Naive thymus-derived CD4-positive, alpha-beta T cell (primary cell): ENCODE measurements around the gene UBA5. TPM values are rescaled to one million over a fixed set of nuclear protein-coding genes. Genes with fewer than 3 reads are reported as not detected.

Experiments used
- ATAC-seq: fragments of 150-1000 bp; cut with Tn5 transposase; 2 replicates; pipeline ENCODE4 v1.10.0; 2021; ENCODE audit warnings: mild to moderate bottlenecking, moderate library complexity
- CTCF ChIA-PET: fragments of 350-600 bp; sonication (Branson Sonifier 250); formaldehyde crosslinking; loops from one replicate; lab custom pipeline; 2021; ENCODE audit warnings: antibody characterized with exemption; lab: Charles Lee
- POLR2A ChIA-PET: fragments of 350-600 bp; sonication (Branson Sonifier 250); formaldehyde crosslinking; loops from one replicate; lab custom pipeline; 2021; ENCODE audit warnings: antibody characterized with exemption, inconsistent platforms; lab: Charles Lee
- DNase-seq, 9 donors: peaks; one replicate each; pipeline versions ENCODE4 v3.0.0 to v3.0.0-alpha.2; 2020 to 2022; ENCODE audit warnings: mixed read lengths in 1 of 9
- H3K27ac ChIP-seq: one replicate; pipeline ENCODE4 v1.7.0; 2013; ENCODE audit warnings: mild to moderate bottlenecking, low read depth, low read length, moderate library complexity
- H3K27me3 ChIP-seq, 2 donors: one replicate each; pipeline ENCODE4 v1.7.0; 2013; ENCODE audit warnings: low read length in 2 of 2, mild to moderate bottlenecking in 2 of 2, moderate library complexity in 2 of 2; ENCODE audit not compliant: control insufficient read depth in 2 of 2, insufficient read depth in 2 of 2
- H3K36me3 ChIP-seq, 3 experiments: 1 replicate in 2 of 3; 2 replicates in 1 of 3; pipeline ENCODE4 v1.7.0; 2013; ENCODE audit warnings: low read length in 3 of 3, mild to moderate bottlenecking in 3 of 3, moderate library complexity in 1 of 3; ENCODE audit not compliant: insufficient read depth in 3 of 3, control insufficient read depth in 2 of 3
- H3K4me1 ChIP-seq, 2 donors: one replicate each; pipeline ENCODE4 v1.7.0; 2013; ENCODE audit warnings: low read length in 2 of 2, mild to moderate bottlenecking in 2 of 2, moderate library complexity in 1 of 2; ENCODE audit not compliant: control insufficient read depth in 2 of 2, insufficient read depth in 2 of 2
- H3K4me3 ChIP-seq: 2 replicates; pipeline ENCODE4 v1.7.0; 2013; ENCODE audit warnings: mild to moderate bottlenecking, low read length
- H3K9me3 ChIP-seq, 3 experiments: 1 replicate in 2 of 3; 2 replicates in 1 of 3; pipeline ENCODE4 v1.7.0; 2013; ENCODE audit warnings: low read length in 3 of 3; ENCODE audit not compliant: control insufficient read depth in 2 of 3
- H3K27ac Mint-ChIP-seq, 9 donors: one replicate each; pipeline ENCODE4 v1.8.0; 2020 to 2022; ENCODE audit warnings: mixed read lengths in 9 of 9, mild to moderate bottlenecking in 8 of 9, moderate library complexity in 5 of 9, inconsistent platforms in 2 of 9
- H3K27me3 Mint-ChIP-seq, 5 donors: one replicate each; pipeline ENCODE4 v1.8.0; 2021 to 2022; ENCODE audit warnings: mixed read lengths in 5 of 5, mild to moderate bottlenecking in 1 of 5
- H3K36me3 Mint-ChIP-seq, 5 donors: one replicate each; pipeline ENCODE4 v1.8.0; 2020 to 2022; ENCODE audit warnings: mixed read lengths in 5 of 5, mild to moderate bottlenecking in 3 of 5, inconsistent platforms in 1 of 5
- H3K4me1 Mint-ChIP-seq, 7 donors: one replicate each; pipeline ENCODE4 v1.8.0; 2020 to 2022; ENCODE audit warnings: mixed read lengths in 7 of 7, mild to moderate bottlenecking in 3 of 7, inconsistent platforms in 1 of 7
- H3K4me3 Mint-ChIP-seq, 10 donors: one replicate each; pipeline ENCODE4 v1.8.0; 2020 to 2022; ENCODE audit warnings: mild to moderate bottlenecking in 10 of 10, mixed read lengths in 10 of 10, moderate library complexity in 6 of 10, inconsistent platforms in 2 of 10
- H3K9me3 Mint-ChIP-seq, 11 donors: one replicate each; pipeline ENCODE4 v1.8.0; 2020 to 2022; ENCODE audit warnings: mixed read lengths in 11 of 11, mild to moderate bottlenecking in 4 of 11, inconsistent platforms in 1 of 11, moderate library complexity in 1 of 11
- intact Hi-C, 2 donors: fragments of 100-400 bp; cut with micrococcal nuclease; formaldehyde crosslinking; loops; one replicate each; pipeline ENCODE4 v1.15.1; 2023
- polyA plus RNA-seq, 2 donors: library from polyadenylated mRNA; unstranded; fragments of 300-500 nt; fragmentation: Illumina TruSeq; gene quantifications; one replicate each; pipeline ENCODE4 v1.2.3, GENCODE V29; 2021
- total RNA-seq, 6 experiments: library from RNA in 5 of 6; stranded (reverse) in 5 of 6; gene quantifications; 1 replicate in 5 of 6; 2 replicates in 1 of 6; pipeline ENCODE4 v1.2.3 and lab custom pipeline; 2021 to 2026

Gene UBA5
- total and polyA plus RNA-seq, 7 experiments from 2014 or later, result 26.8 to 43.1 (median 36.6) TPM

- peaks cover 3 to 18% (median 4%) of the 10 kb centered on the region in 5 donors for H3K36me3 Mint-ChIP-seq
- Histone ChIP-seq H3K9me3 (no peaks in the 10 kb centered on the region), H3K4me3 (no peak overlapping the region), H3K36me3 (peaks cover 7 to 14% (median 11%) of the 10 kb centered on the region in 3 experiments), H3K4me1 (no peaks in the 10 kb centered on the region), H3K27ac (no peak overlapping the region), H3K27me3 (no peaks in the 10 kb centered on the region)
- no peak overlapping the region for H3K4me3 Mint-ChIP-seq
- POLR2A ChIA-PET, result interaction anchor here (0.6 kb wide), 1 partner anchor 13 kb away, joined by 3 read pairs; no protein-coding TSS in a partner anchor
- intact Hi-C loops, result loop anchor here in 1 of 2 donors (5.0 kb wide), 1 partner anchor 386 kb away; no protein-coding TSS in a partner anchor
- H3K27ac Mint-ChIP-seq, result peak overlapping the region in 3 of 9 donors; percentile 28 to 84 (median 82)
- CTCF ChIA-PET, result interaction anchor here (0.6 to 2.2 kb wide), 6 partner anchors 13 to 292 kb away, joined by 3 to 11 read pairs (median 5); no protein-coding TSS in a partner anchor
- peaks cover 0 to 15% (median 3%) of the 10 kb centered on the region in 7 donors for H3K4me1 Mint-ChIP-seq
- H3K27me3 Mint-ChIP-seq, result no peaks in the 10 kb centered on the region
- DNase-seq (no peak), ATAC-seq (no peak)
- no peaks in the 10 kb centered on the region for H3K9me3 Mint-ChIP-seq
Measured at GRCh38 chr3:132643366-132643765, 16.8 kb upstream of the UBA5 start.

GRCh38 chr3:132645058-132645457, 15.1 kb upstream of the UBA5 start:
- Mint-ChIP-seq H3K9me3 (no peaks in the 10 kb centered on the region), H3K4me3 (no peak overlapping the region), H3K36me3 (peaks cover 0 to 8% (median 4%) of the 10 kb centered on the region in 5 donors), H3K27ac (peak overlapping the region in 3 of 9 donors; percentile 15 to 48 (median 34)), H3K27me3 (no peaks in the 10 kb centered on the region), H3K4me1 (peaks cover 0 to 15% (median 3%) of the 10 kb centered on the region in 7 donors)
- POLR2A ChIA-PET, result no interaction called here
- no peaks in the 10 kb centered on the region for H3K4me1 ChIP-seq
- H3K4me3 ChIP-seq, result no peak overlapping the region
- H3K27me3 ChIP-seq, result no peaks in the 10 kb centered on the region
- no peaks in the 10 kb centered on the region for H3K9me3 ChIP-seq
- ATAC-seq (no peak), DNase-seq (no peak)
- intact Hi-C loops, result no loop called here
- CTCF ChIA-PET, result no interaction called here
- H3K36me3 ChIP-seq, result peaks cover 0 to 6% (median 5%) of the 10 kb centered on the region in 3 experiments
- no peak overlapping the region for H3K27ac ChIP-seq

GRCh38 chr3:132650153-132650552, 10.0 kb upstream of the UBA5 start:
- ATAC-seq (no peak), DNase-seq (no peak)
- no peaks in the 10 kb centered on the region for H3K9me3 Mint-ChIP-seq
- no peaks in the 10 kb centered on the region for H3K36me3 ChIP-seq
- no peak overlapping the region for H3K27ac Mint-ChIP-seq
- H3K4me3 ChIP-seq, result no peak overlapping the region
- intact Hi-C loops, result no loop called here
- no peaks in the 10 kb centered on the region for H3K27me3 Mint-ChIP-seq
- H3K27ac ChIP-seq, result no peak overlapping the region
- no peak overlapping the region for H3K4me3 Mint-ChIP-seq
- ChIA-PET CTCF (interaction anchor here (0.9 kb wide), 1 partner anchor 16 kb away, joined by 3 read pairs; no protein-coding TSS in a partner anchor), POLR2A (no interaction called here)
- H3K9me3 ChIP-seq, result no peaks in the 10 kb centered on the region
- H3K4me1 ChIP-seq, result peaks cover 0 to 4% of the 10 kb centered on the region in 2 donors
- H3K36me3 Mint-ChIP-seq, result no peaks in the 10 kb centered on the region
- no peaks in the 10 kb centered on the region for H3K27me3 ChIP-seq
- peaks cover 2 to 19% (median 6%) of the 10 kb centered on the region in 7 donors for H3K4me1 Mint-ChIP-seq

- POLR2A ChIA-PET, result no interaction called here
- no peaks in the 10 kb centered on the region for H3K27me3 ChIP-seq
- H3K36me3 Mint-ChIP-seq, result no peaks in the 10 kb centered on the region
- no peaks in the 10 kb centered on the region for H3K9me3 ChIP-seq
- intact Hi-C loops, result no loop called here
- H3K4me1 Mint-ChIP-seq, result peaks cover 11 to 29% (median 18%) of the 10 kb centered on the region in 7 donors
- H3K4me3 ChIP-seq, result no peak overlapping the region
- H3K4me3 Mint-ChIP-seq, result no peak overlapping the region
- no peaks in the 10 kb centered on the region for H3K9me3 Mint-ChIP-seq
- H3K36me3 ChIP-seq, result no peaks in the 10 kb centered on the region
- H3K27ac Mint-ChIP-seq, result no peak overlapping the region
- CTCF ChIA-PET, result interaction anchor here (1.2 kb wide), 1 partner anchor 11 kb away, joined by 4 read pairs; no protein-coding TSS in a partner anchor
- ATAC-seq, result no peak
- no peak for DNase-seq
- no peak overlapping the region for H3K27ac ChIP-seq
- peaks cover 0 to 4% of the 10 kb centered on the region in 2 donors for H3K4me1 ChIP-seq
- H3K27me3 Mint-ChIP-seq, result no peaks in the 10 kb centered on the region
Measured at GRCh38 chr3:132652640-132653270, 7.4 kb upstream of the UBA5 start.

GRCh38 chr3:132654190-132654589, 5.9 kb upstream of the UBA5 start:
- no peaks in the 10 kb centered on the region for H3K27me3 ChIP-seq
- Mint-ChIP-seq H3K36me3 (no peaks in the 10 kb centered on the region), H3K9me3 (no peaks in the 10 kb centered on the region), H3K4me1 (peaks cover 18 to 37% (median 30%) of the 10 kb centered on the region in 7 donors), H3K27me3 (no peaks in the 10 kb centered on the region), H3K4me3 (no peak overlapping the region), H3K27ac (no peak overlapping the region)
- H3K4me1 ChIP-seq, result peaks cover 4 to 12% of the 10 kb centered on the region in 2 donors
- ChIA-PET CTCF (no interaction called here), POLR2A (no interaction called here)
- ATAC-seq, result no peak
- intact Hi-C loops, result no loop called here
- no peaks in the 10 kb centered on the region for H3K9me3 ChIP-seq
- no peak for DNase-seq
- H3K36me3 ChIP-seq, result no peaks in the 10 kb centered on the region
- H3K27ac ChIP-seq, result no peak overlapping the region
- H3K4me3 ChIP-seq, result no peak overlapping the region

- Histone ChIP-seq H3K4me1 (peaks cover 4 to 12% of the 10 kb centered on the region in 2 donors), H3K27ac (no peak overlapping the region), H3K27me3 (no peaks in the 10 kb centered on the region), H3K4me3 (no peak overlapping the region), H3K9me3 (no peaks in the 10 kb centered on the region), H3K36me3 (peaks cover 0 to 3% (median 0%) of the 10 kb centered on the region in 3 experiments)
- Mint-ChIP-seq H3K27me3 (no peaks in the 10 kb centered on the region), H3K4me1 (peaks cover 18 to 39% (median 32%) of the 10 kb centered on the region in 7 donors), H3K4me3 (no peak overlapping the region), H3K27ac (no peak overlapping the region), H3K36me3 (no peaks in the 10 kb centered on the region), H3K9me3 (no peaks in the 10 kb centered on the region)
- no peak for ATAC-seq
- intact Hi-C loops, result loop anchor here (5.0 kb wide), 2 partner anchors 1153 to 1627 kb away; partner anchors contain the start of genes ASTE1 (in 1 of the 2), NEK11 (in 1 of the 2) and SRPRB (in 1 of the 2)
- CTCF ChIA-PET, result no interaction called here
- no peak for DNase-seq
- POLR2A ChIA-PET, result no interaction called here
Measured at GRCh38 chr3:132654721-132655120, 5.4 kb upstream of the UBA5 start.
